HepG2 (cell line): ENCODE results near the gene ADAMTS17. TPM values are rescaled to one million over a fixed set of nuclear protein-coding genes. Genes with fewer than 3 reads are reported as not detected.

Source experiments
- CHD4 ChIP-seq: fragments of 200-600 bp; sonication (generic); IDR thresholded peaks from 2 replicates; pipeline ENCODE4 v1.7.0; 2017; ENCODE audit warnings: mild to moderate bottlenecking, low read length, borderline replicate concordance
- DNMT1 ChIP-seq: sonication (generic); formaldehyde crosslinking; IDR thresholded peaks from 2 replicates; pipeline ENCODE4 v1.5.1; 2020; ENCODE audit warnings: mild to moderate bottlenecking, missing genetic modification reagents
- EED ChIP-seq: sonication (generic); formaldehyde crosslinking; IDR thresholded peaks from 2 replicates; pipeline ENCODE4 v1.5.0; 2020; ENCODE audit warnings: mild to moderate bottlenecking, missing genetic modification reagents
- EP300 ChIP-seq, 3 experiments: sonication (generic) in 1 of 3; formaldehyde crosslinking in 1 of 3; IDR thresholded peaks; 2 replicates each; pipeline versions ENCODE4 v1.5.1 to v1.6.1; 2011 to 2020; ENCODE audit warnings: low read depth in 2 of 3, low read length in 2 of 3, borderline replicate concordance in 1 of 3, improper control_type of control experiment in 1 of 3, mild to moderate bottlenecking in 1 of 3, missing genetic modification reagents in 1 of 3, moderate library complexity in 1 of 3
- PITX1 ChIP-seq: sonication (generic); formaldehyde crosslinking; IDR thresholded peaks from 2 replicates; pipeline ENCODE4 v1.5.1; 2020; ENCODE audit warnings: mild to moderate bottlenecking, missing genetic modification reagents
- ZKSCAN8 ChIP-seq: IDR thresholded peaks from 2 replicates; pipeline ENCODE4 v1.6.1; 2016; ENCODE audit warnings: borderline replicate concordance, missing genetic modification reagents, missing compliant biosample characterization
- ZNF557 ChIP-seq: sonication (generic); formaldehyde crosslinking; IDR thresholded peaks from 2 replicates; pipeline ENCODE4 v1.4.0; 2020; ENCODE audit warnings: missing genetic modification reagents
- ZNF746 ChIP-seq: sonication (generic); formaldehyde crosslinking; IDR thresholded peaks from 2 replicates; pipeline ENCODE4 v1.8.0; 2022; ENCODE audit warnings: mild to moderate bottlenecking, missing genetic modification reagents
- ZNF790 ChIP-seq: sonication (generic); formaldehyde crosslinking; IDR thresholded peaks from 2 replicates; pipeline ENCODE4 v1.8.0; 2022; ENCODE audit warnings: missing genetic modification reagents, mild to moderate bottlenecking, borderline replicate concordance
- polyA plus RNA-seq, 8 experiments: library from polyadenylated mRNA; depleted of rRNA in 3 of 8; stranded (reverse) in 7 of 8; unstranded in 1 of 8; fragments of >200 nt; fragmentation: Illumina TruSeq in 4 of 8; extraction: Trizol in 4 of 8; gene quantifications; 2 replicates each; pipeline versions ENCODE4 v1.2.1 to v1.2.3, GENCODE V29; 2011 to 2016; ENCODE audit warnings: low read depth in 4 of 8, missing spikeins in 1 of 8, mixed read lengths in 1 of 8; ENCODE audit not compliant: insufficient read depth in 1 of 8
- total RNA-seq, 5 experiments: library from RNA; depleted of rRNA; stranded (reverse); fragments of >200 nt; fragmentation: Illumina TruSeq; extraction: Trizol; gene quantifications; 2 replicates each; pipeline ENCODE4 v1.2.3, GENCODE V29; 2016; ENCODE audit warnings: low read depth in 1 of 5
- TF ChIP-seq, protein P1 (sequence below): sonication (generic); formaldehyde crosslinking; IDR thresholded peaks from 2 replicates; pipeline ENCODE4 v1.4.0; 2020; ENCODE audit warnings: missing genetic modification reagents
- TF ChIP-seq, protein P2 (sequence below): sonication (generic); formaldehyde crosslinking; IDR thresholded peaks from 2 replicates; pipeline ENCODE4 v1.5.1; 2020; ENCODE audit warnings: mild to moderate bottlenecking, moderate library complexity, missing genetic modification reagents
- TF ChIP-seq, protein P3 (sequence below): sonication (generic); formaldehyde crosslinking; IDR thresholded peaks from 2 replicates; pipeline ENCODE4 v1.8.1; 2023; ENCODE audit warnings: mild to moderate bottlenecking, missing genetic modification reagents, borderline replicate concordance
- TF ChIP-seq, protein P4 (sequence below): sonication (generic); formaldehyde crosslinking; IDR thresholded peaks from 2 replicates; pipeline ENCODE4 v1.8.1; 2023; ENCODE audit warnings: mild to moderate bottlenecking, inconsistent platforms, moderate library complexity, missing genetic modification reagents, borderline replicate concordance
- TF ChIP-seq, protein P5 (sequence below): sonication (generic); formaldehyde crosslinking; IDR thresholded peaks from 2 replicates; pipeline ENCODE4 v1.4.0; 2020; ENCODE audit warnings: missing genetic modification reagents

ADAMTS17 gene
- total and polyA plus RNA-seq, 2 of the 13 experiments (the other 11 are each of a cell fraction or from before 2014, with no cell fraction given): 0.02 to 0.04 TPM

DNA sequence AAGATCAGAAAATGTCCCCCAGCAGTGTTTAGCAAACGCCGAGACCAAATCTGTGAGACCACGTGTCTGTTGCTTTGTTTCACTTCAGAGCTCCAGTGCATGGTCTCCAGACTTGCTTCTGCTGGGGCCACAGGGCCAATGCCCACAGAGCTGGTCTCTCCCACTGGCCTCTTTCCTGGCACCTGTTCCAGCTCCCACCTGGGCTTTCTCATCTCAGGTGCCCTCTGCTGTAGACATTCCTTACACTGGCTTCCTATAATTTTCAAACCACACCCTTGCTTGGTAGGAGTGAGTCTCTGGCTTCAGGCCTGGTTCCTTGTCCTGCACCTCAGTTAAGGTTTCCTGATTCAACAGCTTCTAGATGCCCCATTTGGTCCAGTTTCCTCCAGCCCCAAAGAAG, 243.1 kb downstream of the ADAMTS17 start (continued):
- TF ChIP-seq, protein P1, sequence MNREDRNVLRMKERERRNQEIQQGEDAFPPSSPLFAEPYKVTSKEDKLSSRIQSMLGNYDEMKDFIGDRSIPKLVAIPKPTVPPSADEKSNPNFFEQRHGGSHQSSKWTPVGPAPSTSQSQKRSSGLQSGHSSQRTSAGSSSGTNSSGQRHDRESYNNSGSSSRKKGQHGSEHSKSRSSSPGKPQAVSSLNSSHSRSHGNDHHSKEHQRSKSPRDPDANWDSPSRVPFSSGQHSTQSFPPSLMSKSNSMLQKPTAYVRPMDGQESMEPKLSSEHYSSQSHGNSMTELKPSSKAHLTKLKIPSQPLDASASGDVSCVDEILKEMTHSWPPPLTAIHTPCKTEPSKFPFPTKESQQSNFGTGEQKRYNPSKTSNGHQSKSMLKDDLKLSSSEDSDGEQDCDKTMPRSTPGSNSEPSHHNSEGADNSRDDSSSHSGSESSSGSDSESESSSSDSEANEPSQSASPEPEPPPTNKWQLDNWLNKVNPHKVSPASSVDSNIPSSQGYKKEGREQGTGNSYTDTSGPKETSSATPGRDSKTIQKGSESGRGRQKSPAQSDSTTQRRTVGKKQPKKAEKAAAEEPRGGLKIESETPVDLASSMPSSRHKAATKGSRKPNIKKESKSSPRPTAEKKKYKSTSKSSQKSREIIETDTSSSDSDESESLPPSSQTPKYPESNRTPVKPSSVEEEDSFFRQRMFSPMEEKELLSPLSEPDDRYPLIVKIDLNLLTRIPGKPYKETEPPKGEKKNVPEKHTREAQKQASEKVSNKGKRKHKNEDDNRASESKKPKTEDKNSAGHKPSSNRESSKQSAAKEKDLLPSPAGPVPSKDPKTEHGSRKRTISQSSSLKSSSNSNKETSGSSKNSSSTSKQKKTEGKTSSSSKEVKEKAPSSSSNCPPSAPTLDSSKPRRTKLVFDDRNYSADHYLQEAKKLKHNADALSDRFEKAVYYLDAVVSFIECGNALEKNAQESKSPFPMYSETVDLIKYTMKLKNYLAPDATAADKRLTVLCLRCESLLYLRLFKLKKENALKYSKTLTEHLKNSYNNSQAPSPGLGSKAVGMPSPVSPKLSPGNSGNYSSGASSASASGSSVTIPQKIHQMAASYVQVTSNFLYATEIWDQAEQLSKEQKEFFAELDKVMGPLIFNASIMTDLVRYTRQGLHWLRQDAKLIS (CRISPR knock-in tag): no peak
- TF ChIP-seq ZNF746 (CRISPR knock-in tag) (no peak), CHD4 (no peak), DNMT1 (CRISPR knock-in tag) (no peak), ZNF557 (CRISPR knock-in tag) (no peak), ZNF790 (CRISPR knock-in tag) (no peak), PITX1 (CRISPR knock-in tag) (no peak), EED (CRISPR knock-in tag) (no peak), EP300 (IDR thresholded peaks at IDR 0.05; ENCODE audit: low read depth in 2 of 2, low read length in 2 of 2) (no peak), EP300 (CRISPR knock-in tag; IDR thresholded peaks at IDR 0.05; ENCODE audit: borderline replicate concordance) (no peak), ZKSCAN8 (CRISPR knock-in tag) (no peak)
- TF ChIP-seq, protein P2, sequence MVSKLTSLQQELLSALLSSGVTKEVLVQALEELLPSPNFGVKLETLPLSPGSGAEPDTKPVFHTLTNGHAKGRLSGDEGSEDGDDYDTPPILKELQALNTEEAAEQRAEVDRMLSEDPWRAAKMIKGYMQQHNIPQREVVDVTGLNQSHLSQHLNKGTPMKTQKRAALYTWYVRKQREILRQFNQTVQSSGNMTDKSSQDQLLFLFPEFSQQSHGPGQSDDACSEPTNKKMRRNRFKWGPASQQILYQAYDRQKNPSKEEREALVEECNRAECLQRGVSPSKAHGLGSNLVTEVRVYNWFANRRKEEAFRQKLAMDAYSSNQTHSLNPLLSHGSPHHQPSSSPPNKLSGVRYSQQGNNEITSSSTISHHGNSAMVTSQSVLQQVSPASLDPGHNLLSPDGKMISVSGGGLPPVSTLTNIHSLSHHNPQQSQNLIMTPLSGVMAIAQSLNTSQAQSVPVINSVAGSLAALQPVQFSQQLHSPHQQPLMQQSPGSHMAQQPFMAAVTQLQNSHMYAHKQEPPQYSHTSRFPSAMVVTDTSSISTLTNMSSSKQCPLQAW: no peak
- TF ChIP-seq, protein P3, sequence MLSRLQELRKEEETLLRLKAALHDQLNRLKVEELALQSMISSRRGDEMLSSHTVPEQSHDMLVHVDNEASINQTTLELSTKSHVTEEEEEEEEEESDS (CRISPR knock-in tag): no peak
- TF ChIP-seq, protein P4, sequence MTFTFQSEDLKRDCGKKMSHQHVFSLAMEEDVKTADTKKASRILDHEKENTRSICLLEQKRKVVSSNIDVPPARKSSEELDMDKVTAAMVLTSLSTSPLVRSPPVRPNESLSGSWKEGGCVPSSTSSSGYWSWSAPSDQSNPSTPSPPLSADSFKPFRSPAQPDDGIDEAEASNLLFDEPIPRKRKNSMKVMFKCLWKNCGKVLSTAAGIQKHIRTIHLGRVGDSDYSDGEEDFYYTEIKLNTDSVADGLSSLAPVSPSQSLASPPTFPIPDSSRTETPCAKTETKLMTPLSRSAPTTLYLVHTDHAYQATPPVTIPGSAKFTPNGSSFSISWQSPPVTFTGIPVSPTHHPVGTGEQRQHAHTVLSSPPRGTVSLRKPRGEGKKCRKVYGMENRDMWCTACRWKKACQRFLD (CRISPR knock-in tag): no peak
- TF ChIP-seq, protein P5, sequence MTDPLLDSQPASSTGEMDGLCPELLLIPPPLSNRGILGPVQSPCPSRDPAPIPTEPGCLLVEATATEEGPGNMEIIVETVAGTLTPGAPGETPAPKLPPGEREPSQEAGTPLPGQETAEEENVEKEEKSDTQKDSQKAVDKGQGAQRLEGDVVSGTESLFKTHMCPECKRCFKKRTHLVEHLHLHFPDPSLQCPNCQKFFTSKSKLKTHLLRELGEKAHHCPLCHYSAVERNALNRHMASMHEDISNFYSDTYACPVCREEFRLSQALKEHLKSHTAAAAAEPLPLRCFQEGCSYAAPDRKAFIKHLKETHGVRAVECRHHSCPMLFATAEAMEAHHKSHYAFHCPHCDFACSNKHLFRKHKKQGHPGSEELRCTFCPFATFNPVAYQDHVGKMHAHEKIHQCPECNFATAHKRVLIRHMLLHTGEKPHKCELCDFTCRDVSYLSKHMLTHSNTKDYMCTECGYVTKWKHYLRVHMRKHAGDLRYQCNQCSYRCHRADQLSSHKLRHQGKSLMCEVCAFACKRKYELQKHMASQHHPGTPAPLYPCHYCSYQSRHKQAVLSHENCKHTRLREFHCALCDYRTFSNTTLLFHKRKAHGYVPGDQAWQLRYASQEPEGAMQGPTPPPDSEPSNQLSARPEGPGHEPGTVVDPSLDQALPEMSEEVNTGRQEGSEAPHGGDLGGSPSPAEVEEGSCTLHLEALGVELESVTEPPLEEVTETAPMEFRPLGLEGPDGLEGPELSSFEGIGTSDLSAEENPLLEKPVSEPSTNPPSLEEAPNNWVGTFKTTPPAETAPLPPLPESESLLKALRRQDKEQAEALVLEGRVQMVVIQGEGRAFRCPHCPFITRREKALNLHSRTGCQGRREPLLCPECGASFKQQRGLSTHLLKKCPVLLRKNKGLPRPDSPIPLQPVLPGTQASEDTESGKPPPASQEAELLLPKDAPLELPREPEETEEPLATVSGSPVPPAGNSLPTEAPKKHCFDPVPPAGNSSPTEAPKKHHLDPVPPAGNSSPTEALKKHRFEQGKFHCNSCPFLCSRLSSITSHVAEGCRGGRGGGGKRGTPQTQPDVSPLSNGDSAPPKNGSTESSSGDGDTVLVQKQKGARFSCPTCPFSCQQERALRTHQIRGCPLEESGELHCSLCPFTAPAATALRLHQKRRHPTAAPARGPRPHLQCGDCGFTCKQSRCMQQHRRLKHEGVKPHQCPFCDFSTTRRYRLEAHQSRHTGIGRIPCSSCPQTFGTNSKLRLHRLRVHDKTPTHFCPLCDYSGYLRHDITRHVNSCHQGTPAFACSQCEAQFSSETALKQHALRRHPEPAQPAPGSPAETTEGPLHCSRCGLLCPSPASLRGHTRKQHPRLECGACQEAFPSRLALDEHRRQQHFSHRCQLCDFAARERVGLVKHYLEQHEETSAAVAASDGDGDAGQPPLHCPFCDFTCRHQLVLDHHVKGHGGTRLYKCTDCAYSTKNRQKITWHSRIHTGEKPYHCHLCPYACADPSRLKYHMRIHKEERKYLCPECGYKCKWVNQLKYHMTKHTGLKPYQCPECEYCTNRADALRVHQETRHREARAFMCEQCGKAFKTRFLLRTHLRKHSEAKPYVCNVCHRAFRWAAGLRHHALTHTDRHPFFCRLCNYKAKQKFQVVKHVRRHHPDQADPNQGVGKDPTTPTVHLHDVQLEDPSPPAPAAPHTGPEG (CRISPR knock-in tag): no peak
